Measurements from ENCODE around the gene NCAPG2.
"Not testable (repeated sequence)": the region's sequence is repeated elsewhere in the genome, so short reads cannot be mapped to it uniquely, and the experiment has no call there.

NCAPG2 gene

DNA sequence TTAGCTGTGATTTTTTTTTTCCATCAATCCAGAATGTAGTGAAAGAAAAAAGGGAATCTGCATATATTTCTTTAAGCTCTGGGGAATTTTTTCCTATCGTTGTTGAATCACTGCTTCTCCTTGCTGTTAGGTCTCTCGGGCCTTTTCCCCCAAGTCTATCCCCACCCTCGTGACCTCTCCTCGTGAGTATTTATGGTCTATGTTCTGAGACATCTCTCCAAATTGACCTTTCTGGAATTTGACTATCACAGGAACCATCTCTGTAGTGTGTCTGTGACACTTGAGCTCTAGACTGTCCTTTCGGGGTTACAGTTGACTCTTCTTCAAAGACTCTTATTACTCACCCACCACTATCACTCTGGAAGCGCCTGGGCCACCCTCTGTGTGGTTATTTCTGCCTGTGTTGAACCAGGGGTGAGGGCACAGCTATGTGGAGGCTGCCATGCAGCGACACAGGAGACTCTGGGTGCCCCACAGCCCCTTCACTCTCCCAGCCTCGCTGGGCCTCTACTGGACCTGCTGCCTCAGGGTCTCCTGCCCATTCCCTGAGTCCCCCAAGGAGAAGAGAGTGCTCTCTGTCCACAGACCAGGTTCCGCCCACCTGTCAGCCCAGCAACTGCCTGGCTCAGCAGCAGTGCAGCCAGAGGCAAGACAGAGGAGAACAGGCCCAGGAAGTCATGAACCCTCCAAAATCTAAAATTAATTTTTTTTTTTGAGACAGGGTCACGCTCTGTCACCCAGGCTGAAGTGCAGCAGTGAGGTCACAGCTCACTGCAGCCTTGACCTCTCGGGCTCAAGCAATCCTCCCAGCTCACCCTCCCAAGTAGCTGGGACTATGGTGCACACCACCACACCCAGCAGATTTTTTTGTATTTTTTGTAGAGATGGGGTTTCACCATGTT is 71.3 kb downstream of the NCAPG2 start:
- DNase-seq (ENCODE audit: low read depth) = no peak
- H3K4me3 ChIP-seq (ENCODE audit: low read length) = no peak overlapping the region
- TF ChIP-seq, protein P1, sequence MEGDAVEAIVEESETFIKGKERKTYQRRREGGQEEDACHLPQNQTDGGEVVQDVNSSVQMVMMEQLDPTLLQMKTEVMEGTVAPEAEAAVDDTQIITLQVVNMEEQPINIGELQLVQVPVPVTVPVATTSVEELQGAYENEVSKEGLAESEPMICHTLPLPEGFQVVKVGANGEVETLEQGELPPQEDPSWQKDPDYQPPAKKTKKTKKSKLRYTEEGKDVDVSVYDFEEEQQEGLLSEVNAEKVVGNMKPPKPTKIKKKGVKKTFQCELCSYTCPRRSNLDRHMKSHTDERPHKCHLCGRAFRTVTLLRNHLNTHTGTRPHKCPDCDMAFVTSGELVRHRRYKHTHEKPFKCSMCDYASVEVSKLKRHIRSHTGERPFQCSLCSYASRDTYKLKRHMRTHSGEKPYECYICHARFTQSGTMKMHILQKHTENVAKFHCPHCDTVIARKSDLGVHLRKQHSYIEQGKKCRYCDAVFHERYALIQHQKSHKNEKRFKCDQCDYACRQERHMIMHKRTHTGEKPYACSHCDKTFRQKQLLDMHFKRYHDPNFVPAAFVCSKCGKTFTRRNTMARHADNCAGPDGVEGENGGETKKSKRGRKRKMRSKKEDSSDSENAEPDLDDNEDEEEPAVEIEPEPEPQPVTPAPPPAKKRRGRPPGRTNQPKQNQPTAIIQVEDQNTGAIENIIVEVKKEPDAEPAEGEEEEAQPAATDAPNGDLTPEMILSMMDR (conservative IDR thresholded peaks at IDR 0.05; ENCODE audit: low read length) = no peak

DNA sequence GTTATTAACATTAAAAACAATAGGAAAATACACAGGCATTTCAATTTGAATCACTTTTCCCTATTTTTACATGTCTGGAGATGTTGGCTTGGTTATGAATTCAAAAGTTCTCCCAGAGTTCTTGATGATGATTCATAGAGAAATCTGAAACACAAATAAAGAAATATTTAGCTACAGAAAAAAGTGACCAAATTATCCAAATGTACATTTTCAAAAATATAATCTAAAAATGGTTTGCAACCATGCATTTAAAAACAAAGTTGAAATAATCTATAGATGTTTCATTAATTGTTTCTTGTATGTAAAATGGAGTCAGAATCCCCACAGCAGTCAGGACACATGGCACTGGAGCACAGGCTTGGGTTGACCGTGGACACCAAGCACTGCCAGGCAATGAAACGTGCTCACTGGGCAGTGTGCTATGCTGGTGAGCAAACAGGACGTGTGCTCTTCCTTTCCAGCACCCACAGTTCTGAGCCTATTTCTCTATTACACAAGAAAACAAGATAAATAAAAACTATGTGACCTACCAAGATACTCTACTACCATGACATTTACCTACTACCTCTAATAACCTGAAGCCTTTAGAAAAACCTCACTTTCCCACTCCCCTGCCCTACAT is 72.9 kb downstream of the NCAPG2 start:
- no peak for DNase-seq (ENCODE audit: low read depth)
- TF ChIP-seq, protein P1 (conservative IDR thresholded peaks at IDR 0.05; ENCODE audit: low read length) = no peak
- no peak overlapping the region for H3K4me3 ChIP-seq (ENCODE audit: low read length)

DNA sequence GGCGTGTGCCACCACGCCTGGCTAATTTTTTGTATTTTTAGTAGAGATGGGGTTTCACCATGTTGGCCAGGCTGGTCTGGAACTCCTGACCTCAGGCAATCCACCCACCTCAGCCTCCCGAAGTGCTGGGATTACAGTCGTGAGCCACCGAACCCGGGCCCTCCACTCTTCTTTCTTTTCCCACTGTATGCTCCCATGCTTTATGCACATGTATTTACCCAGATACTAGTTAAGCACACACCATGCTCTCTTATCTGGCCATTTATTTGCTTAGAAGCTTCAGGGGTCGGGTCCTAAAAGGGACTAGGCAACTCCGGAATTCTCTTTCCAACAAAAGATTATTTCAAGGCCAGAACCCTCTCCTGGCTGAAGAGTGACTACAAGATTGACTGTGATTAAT is 78.3 kb downstream of the NCAPG2 start:
- not testable (repeated sequence) for DNase-seq (ENCODE audit: low read depth); H3K4me3 ChIP-seq (ENCODE audit: low read length)

DNA sequence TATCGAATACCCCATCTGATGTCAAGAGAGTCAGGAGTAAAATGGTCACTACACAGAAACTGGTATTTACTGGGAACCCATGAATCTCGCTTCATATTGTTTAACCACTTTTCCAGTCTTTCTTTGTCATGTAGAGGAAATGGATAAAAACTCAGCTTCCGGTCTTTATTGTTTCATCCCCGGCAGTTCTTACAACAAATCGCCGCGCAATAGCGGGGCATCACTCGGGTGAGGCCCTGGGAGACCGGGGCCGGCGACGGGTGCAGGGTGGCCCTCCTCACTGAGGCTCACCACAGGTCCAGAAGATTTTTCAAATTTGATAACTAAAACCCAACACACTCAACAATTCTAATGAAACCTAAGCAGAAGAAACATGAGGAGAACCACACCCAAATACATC is 81.4 kb downstream of the NCAPG2 start:
- DNase-seq (ENCODE audit: low read depth) = no peak
- H3K4me3 ChIP-seq (ENCODE audit: low read length) = no peak overlapping the region
- TF ChIP-seq, protein P1 (conservative IDR thresholded peaks at IDR 0.05; ENCODE audit: low read length) = no peak

DNA sequence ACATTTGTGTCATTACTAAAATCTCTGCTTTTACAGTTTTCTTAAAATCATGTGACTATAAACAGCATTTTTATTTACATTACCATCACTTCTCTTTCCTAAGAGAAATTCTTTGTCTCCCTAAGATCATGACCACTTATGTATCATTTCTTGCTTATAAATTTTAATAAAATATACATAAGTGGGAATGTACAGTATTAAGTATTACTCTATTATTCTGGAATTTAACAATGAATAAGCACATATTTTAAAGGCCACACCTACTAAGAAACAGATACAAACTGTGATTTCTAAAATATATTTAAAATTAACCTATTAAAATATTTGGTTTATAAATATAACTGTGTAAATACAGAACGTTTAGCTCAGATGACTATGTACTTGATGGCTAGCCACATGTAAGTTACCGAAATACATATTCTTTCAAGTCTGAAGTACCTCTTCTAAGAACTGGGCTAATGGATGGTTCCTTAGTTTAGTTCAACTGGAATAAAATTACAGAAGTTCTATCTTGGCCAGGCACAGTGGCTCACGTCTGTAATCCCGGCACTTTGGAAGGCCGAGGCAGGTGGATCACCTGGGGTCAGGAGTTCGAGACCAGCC is 83.7 kb downstream of the NCAPG2 start:
- no peak overlapping the region for H3K4me3 ChIP-seq (ENCODE audit: low read length)
- TF ChIP-seq, protein P1 (conservative IDR thresholded peaks at IDR 0.05; ENCODE audit: low read length) = no peak
- DNase-seq (ENCODE audit: low read depth) = no peak

DNA sequence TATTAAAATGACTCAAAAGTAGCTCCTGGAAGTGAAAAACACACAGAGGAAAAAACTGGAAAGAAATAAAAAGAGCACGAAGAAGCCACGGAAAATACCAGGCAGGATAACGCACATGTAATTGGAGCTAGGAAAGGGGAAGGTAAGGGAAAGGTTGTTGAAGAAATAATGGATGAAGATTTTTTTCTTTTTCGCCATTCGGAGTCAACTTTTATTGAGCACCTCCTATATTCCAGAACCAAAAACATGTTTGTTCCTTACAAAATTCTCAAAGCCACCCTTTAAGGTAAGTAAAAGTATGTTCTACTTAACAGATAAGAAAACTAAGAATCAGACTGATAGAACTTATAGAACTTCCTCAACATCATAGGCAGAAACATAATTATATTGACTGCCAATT is 84.2 kb downstream of the NCAPG2 start:
- DNase-seq (ENCODE audit: low read depth) = no peak
- TF ChIP-seq, protein P1 (conservative IDR thresholded peaks at IDR 0.05; ENCODE audit: low read length) = no peak

DNA sequence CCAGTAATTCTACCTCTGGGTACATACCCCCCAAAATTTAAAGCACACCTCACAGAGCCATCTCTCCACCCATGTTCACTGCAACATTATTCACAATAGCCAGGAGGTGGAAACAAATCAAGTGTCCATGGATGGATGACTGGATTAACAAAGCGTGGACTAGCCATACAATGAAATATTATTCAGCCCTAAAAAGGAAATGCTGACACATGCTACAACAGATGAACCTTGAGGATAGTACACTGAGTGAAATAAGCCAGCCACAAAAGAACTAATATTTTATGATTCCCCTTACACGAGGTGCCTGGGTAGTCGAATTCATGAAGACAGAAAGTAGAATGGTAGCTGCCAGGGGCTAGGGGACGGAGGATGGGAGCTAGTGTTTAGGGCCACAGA is 85.9 kb downstream of the NCAPG2 start:
- no peak for DNase-seq (ENCODE audit: low read depth)
- TF ChIP-seq, protein P1 (conservative IDR thresholded peaks at IDR 0.05; ENCODE audit: low read length) = no peak
- no peak overlapping the region for H3K4me3 ChIP-seq (ENCODE audit: low read length)

More for the DNA sequence above, 84.2 kb downstream of the NCAPG2 start:
- H3K4me3 ChIP-seq (ENCODE audit: low read length) = no peak overlapping the region
